ENCODE data around the gene BRSK2.

BRSK2 gene

DNA sequence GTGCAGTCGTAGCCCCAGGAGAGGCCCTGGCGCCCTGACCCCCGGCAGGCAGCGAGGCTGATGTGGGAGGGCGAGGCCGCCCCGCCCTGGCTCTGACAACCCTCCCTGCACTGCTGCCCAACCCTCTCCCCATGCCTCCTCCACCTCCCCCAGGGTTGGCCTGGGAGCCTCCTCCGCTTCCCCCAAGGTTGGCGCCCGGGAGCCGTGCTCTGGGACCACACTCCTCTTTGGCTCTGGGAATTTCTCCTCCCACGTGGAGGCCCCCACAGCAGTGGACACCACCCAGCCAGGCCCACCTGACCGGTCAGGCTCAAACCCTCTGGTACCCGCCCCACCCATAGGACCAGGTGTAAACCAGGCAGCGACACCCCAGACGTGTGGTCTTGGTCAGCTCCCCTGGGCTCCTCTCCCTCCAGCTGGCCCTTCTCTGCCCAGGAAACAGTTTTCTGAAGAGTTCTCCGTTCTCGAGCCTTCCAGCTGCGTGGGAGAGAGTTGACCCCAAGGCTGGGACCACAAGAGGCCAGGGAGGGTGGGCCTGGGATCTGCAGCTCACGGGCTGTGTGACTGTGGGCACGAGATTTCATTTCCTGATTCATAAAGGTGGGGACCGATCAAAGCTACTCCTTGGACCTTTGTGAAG, 39.5 kb upstream of the BRSK2 start:
- TF ChIP-seq, protein P1, sequence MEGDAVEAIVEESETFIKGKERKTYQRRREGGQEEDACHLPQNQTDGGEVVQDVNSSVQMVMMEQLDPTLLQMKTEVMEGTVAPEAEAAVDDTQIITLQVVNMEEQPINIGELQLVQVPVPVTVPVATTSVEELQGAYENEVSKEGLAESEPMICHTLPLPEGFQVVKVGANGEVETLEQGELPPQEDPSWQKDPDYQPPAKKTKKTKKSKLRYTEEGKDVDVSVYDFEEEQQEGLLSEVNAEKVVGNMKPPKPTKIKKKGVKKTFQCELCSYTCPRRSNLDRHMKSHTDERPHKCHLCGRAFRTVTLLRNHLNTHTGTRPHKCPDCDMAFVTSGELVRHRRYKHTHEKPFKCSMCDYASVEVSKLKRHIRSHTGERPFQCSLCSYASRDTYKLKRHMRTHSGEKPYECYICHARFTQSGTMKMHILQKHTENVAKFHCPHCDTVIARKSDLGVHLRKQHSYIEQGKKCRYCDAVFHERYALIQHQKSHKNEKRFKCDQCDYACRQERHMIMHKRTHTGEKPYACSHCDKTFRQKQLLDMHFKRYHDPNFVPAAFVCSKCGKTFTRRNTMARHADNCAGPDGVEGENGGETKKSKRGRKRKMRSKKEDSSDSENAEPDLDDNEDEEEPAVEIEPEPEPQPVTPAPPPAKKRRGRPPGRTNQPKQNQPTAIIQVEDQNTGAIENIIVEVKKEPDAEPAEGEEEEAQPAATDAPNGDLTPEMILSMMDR (IDR thresholded peaks at IDR 0.05; ENCODE audit: insufficient read depth, low read depth, low read length, missing control alignments): no peak
- DNase-seq (ENCODE audit: low read depth): no peak

DNA sequence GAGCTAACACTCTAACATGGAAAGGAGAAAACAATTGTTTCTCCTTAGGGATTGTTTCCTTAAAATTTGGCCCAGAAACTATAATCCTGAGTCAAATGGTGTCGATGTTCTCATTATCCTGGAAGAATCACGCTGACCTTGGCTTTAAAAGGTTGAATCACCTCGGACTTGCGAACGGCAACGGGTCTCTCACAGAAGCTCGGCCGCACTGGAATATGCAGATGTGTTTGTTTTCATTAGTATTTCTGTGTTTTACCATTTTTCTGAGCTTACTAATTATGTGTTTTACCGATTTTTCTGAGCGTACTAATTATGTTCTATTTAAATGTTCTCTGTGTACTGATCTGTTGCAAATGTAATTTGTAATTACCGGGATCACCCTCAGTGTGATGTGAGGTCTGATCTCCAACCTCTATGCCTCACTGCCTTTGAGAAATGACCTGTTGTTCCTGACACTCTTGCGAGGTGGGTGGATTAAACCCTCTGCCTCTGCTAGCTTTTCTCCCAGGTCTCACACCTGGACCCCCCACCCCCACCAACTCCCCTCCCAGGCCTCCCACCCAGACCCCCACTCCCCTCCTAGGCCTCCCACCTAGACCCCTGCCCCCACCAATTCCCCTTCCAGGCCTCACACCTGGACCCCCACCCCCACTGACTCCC, 38.3 kb upstream of the BRSK2 start:
- H3K4me3 ChIP-seq (ENCODE audit: low read length): no peak overlapping the region
- TF ChIP-seq, protein P1 (IDR thresholded peaks at IDR 0.05; ENCODE audit: insufficient read depth, low read depth, low read length, missing control alignments): no peak
- no peak for DNase-seq (ENCODE audit: low read depth)

More for the DNA sequence above, 39.5 kb upstream of the BRSK2 start:
- no peak overlapping the region for H3K4me3 ChIP-seq (ENCODE audit: low read length)

DNA sequence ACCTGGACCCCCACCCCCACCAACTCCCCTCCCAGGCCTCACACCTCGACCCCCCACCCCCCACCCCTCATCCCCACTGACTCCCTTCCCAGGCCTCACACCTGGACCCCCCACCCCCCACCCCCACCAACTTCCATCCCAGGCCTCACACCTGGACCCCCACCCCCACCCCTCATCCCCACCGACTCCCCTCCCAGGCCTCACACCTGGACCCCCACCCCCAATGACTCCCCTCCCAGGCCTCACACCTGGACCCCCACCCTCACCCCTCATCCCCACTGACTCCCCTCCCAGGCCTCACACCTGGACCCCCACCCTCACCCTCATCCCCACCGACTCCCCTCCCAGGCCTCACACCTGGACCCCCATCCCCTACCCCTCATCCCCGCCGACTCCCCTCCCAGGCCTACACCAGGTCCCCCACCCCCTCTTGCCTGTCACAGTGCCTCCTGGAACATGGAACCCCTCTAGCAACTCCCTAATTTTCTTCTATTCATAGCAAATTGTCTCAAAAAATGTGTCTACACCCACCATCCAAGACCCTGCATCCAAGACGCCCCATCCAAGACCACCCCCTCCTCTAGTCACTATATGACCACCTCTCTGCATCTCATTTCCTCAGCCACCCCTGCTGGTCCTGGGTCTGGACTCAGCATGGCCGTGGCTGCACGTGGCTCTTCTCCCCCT, 36.9 kb upstream of the BRSK2 start:
- no peak for DNase-seq (ENCODE audit: low read depth)
- no peak overlapping the region for H3K4me3 ChIP-seq (ENCODE audit: low read length)
- TF ChIP-seq, protein P1 (IDR thresholded peaks at IDR 0.05; ENCODE audit: insufficient read depth, low read depth, low read length, missing control alignments): no peak

DNA sequence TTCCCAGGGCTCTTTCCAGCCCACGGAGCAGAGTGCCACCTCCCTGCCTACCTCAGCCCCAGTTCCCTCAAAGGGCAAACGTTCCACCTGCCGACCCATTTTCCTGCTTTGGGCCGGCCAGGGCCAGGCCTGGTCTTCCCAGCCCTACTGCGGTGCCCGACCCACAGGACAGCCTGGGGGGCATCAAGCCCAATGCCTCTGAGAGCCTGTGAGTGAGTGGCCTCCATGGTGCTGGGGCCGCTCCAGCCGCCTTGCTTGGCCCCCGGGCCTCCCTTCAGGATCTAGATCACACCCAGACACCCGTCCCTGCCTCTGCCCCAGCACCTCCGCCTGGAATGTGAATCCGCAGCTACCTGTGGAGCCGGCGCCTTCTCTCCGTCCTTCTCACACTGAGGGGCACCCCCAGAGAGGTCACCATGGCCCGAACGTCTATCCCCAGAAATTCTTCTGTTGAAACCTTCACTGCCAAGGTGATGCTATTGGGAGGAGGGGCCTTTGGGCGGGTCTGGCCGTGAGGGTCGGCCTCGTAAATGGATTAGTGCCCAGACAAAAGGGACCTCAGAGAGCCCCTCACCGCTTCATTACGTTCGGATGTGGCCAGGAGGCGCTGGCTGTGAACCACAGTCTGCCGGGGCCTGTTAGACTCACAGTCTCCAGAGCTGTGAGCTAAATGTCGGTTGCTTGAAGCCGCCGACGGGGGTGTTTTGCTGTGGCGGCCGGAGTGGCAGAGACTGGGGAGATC, 36.2 kb upstream of the BRSK2 start:
- TF ChIP-seq, protein P1 (IDR thresholded peaks at IDR 0.05; ENCODE audit: insufficient read depth, low read depth, low read length, missing control alignments): no peak
- DNase-seq (ENCODE audit: low read depth): no peak
- H3K4me3 ChIP-seq (ENCODE audit: low read length): no peak overlapping the region

DNA sequence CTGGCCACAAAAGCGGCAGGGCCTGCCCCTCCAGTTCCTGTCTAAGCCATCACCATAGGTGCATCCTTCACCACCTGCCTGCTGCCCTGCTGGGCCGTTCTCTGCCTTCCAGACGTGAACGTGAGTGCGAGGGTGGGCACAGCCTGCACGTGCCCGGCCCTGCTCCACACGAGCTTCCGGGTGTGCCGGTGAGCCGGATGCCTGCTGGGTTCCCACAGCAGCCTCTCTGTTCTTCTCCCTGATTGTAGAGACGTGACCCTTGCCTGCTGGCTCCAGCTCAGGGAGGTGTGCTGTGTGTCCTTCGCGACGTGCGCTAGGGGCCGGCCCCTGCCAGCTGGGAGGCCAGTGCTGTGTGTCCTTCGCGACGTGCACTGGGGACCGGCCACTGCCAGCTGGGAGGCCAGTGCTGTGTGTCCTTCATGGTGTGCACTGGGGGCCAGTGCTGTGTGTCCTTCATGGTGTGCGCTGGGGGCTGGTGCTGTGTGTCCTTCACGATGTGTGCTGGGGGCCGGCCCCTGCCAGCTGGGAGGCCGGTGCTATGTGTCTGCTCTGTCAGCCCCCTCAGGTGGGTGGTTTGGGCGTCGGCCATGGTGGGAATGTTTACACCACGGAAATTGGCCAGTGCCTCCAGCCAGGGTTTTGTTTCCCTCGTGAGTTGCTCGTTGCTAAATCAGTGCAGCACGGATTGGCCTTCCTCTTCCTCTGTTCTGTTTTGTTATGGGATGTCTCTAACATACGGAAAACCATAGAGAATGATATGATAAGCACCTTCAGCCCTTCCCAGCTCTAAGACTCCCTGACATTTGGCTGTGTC, 35.4 kb upstream of the BRSK2 start:
- no peak overlapping the region for H3K4me3 ChIP-seq (ENCODE audit: low read length)
- TF ChIP-seq, protein P1 (IDR thresholded peaks at IDR 0.05; ENCODE audit: insufficient read depth, low read depth, low read length, missing control alignments): no peak
- no peak for DNase-seq (ENCODE audit: low read depth)

DNA sequence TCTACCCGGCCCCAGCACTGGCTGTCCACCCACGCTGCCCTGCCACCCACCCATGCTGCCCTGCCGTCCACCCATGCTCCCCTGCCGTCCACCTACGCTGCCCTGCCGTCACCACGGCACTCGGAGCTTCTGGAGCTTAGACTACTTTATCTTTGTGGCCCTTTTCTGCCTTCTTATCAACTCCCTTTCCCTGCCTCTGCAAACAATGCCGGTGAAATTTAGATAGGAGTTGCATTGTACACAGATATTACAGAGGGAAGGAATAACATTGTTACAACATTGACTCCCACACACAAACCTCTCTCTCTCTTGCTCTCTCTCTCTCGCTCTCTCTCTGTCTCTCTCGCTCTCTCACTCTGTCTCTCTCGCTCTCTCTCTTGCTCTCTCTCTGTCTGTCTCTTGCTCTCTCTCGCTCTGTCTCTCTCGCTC, 33.7 kb upstream of the BRSK2 start:
- H3K4me3 ChIP-seq (ENCODE audit: low read length): no peak overlapping the region
- TF ChIP-seq, protein P1 (IDR thresholded peaks at IDR 0.05; ENCODE audit: insufficient read depth, low read depth, low read length, missing control alignments): no peak
- DNase-seq (ENCODE audit: low read depth): no peak

Data from epithelial cell of esophagus (primary cell).